HG02763 (cell line): ENCODE data around the gene BACH1.
"Not testable (repeated sequence)": the region's sequence is repeated elsewhere in the genome, so short reads cannot be mapped to it uniquely, and the experiment has no call there.

Experiments used
- ATAC-seq: cut with Tn5 transposase; IDR thresholded peaks from one replicate; pipeline ENCODE4 v1.9.1; 2021; ENCODE audit warnings: mild to moderate bottlenecking, moderate library complexity; ENCODE audit not compliant: unreplicated experiment

The BACH1 gene

GRCh38 chr21:29342363-29342957, 43.7 kb downstream of the BACH1 start:
- ATAC-seq: no peak

- ATAC-seq: no peak
Observed at GRCh38 chr21:29343519-29343918, 44.8 kb downstream of the BACH1 start.

GRCh38 chr21:29346281-29346680, 47.6 kb downstream of the BACH1 start:
- no peak for ATAC-seq

GRCh38 chr21:29346771-29347170, 48.0 kb downstream of the BACH1 start:
- no peak for ATAC-seq

GRCh38 chr21:29347274-29347681, 48.6 kb downstream of the BACH1 start:
- no peak for ATAC-seq

GRCh38 chr21:29349702-29350101, 51.0 kb downstream of the BACH1 start:
- ATAC-seq: no peak

GRCh38 chr21:29350246-29350779, 51.6 kb downstream of the BACH1 start:
- ATAC-seq: no peak

GRCh38 chr21:29351691-29352090, 53.0 kb downstream of the BACH1 start:
- ATAC-seq: no peak

- ATAC-seq: not testable (repeated sequence)
Observed at GRCh38 chr21:29355043-29355710, 56.5 kb downstream of the BACH1 start.

GRCh38 chr21:29356291-29356690, 57.6 kb downstream of the BACH1 start:
- not testable (repeated sequence) for ATAC-seq

GRCh38 chr21:29356810-29357209, 58.1 kb downstream of the BACH1 start:
- not testable (repeated sequence) for ATAC-seq

GRCh38 chr21:29359718-29360117, 61.0 kb downstream of the BACH1 start:
- no peak for ATAC-seq

GRCh38 chr21:29360799-29361765, 62.4 kb downstream of the BACH1 start:
- ATAC-seq: no peak

- ATAC-seq: no peak
Observed at GRCh38 chr21:29362758-29363157, 64.0 kb downstream of the BACH1 start.

- no peak for ATAC-seq
Observed at GRCh38 chr21:29365661-29366265, 67.0 kb downstream of the BACH1 start.

- ATAC-seq: no peak
Observed at GRCh38 chr21:29366532-29366931, 67.8 kb downstream of the BACH1 start.

- ATAC-seq: no peak
Observed at GRCh38 chr21:29367335-29367734, 68.6 kb downstream of the BACH1 start.

- no peak for ATAC-seq
Observed at GRCh38 chr21:29368906-29369305, 70.2 kb downstream of the BACH1 start.

GRCh38 chr21:29371464-29371863, 72.7 kb downstream of the BACH1 start:
- ATAC-seq: no peak

- peak; percentile 82 for ATAC-seq
Observed at GRCh38 chr21:29372063-29372802, 73.5 kb downstream of the BACH1 start.
